GM18517 (cell line): ENCODE measurements around the gene XRN1.
"Not testable (repeated sequence)": the region's sequence is repeated elsewhere in the genome, so short reads cannot be mapped to it uniquely, and the experiment has no call there.

ENCODE experiments used
- ATAC-seq: cut with Tn5 transposase; IDR thresholded peaks from one replicate; pipeline ENCODE4 v1.9.1; 2021; ENCODE audit warnings: mild to moderate bottlenecking, moderate library complexity; ENCODE audit not compliant: unreplicated experiment

The XRN1 gene

DNA sequence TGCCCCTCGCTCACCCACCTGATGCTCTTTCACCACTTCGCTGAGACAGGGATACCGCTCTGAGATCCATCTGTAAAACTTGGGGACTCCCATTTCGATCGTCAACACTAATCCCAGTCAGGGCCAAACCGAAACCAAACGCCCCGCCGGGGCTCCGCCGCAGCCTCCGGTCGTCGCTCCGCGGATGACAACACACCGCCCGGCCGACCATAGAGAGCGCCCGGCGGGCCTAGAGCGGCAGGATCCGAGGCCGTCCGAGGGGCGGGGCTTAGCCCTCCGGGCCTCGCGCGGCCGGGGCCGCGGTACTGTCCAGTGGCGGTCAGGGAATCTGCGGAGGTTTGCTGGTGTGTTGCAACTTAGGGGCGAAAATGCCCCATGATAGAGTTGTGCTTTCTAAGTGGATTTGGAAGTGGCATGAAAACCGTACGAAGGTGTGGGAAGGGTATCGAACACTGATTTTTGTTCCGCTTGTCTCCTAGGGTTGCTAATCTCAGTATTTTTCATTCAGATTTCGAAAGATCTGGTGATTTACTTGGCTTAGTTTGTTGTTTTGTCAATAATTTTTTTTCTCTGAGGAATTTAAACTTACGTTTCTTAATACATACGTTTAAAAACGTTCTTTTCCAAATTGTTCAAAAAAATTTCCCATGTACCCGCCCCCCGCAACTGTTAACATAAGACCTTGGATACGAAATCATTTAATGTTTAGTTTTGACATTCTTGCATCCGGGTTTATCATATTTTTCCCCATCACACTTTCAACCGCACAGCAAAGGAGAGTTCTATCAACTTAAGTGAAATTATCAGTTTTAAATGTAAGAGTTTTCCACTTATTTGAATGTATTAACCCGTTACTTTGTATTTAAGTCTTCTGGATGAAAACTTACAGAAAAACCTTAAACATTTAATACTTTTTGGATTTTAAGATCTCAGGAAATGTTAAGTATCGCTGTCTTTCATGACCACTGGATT is at the start of gene XRN1:
Gene XRN1 (minus strand): TSS at position 186 of the 972 bp plus-strand sequence. CDS start 93 bp downstream, at position 93.
- ATAC-seq, result peak; percentile 52

DNA sequence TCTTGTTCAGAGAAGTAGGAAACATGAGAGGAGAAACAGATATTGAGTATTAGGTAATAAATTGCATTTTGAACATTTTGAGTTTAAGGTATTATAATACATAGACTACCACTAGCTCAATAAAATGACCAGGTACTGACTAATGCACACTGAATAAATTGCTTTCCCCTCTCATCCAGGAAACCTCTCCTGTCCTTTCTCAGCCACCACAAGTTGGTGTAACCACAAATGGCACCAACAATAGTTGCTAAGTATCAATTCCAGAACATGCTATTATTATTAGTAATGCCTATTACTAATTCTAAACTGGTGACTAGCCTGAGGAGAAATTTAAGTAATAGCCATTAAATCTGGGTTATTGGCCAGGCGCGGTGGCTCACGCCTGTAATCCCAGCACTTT is 47.3 kb upstream of the XRN1 start:
- ATAC-seq, result no peak

- no peak for ATAC-seq
Observed at GRCh38 chr3:142492184-142492583, 44.3 kb upstream of the XRN1 start.

DNA sequence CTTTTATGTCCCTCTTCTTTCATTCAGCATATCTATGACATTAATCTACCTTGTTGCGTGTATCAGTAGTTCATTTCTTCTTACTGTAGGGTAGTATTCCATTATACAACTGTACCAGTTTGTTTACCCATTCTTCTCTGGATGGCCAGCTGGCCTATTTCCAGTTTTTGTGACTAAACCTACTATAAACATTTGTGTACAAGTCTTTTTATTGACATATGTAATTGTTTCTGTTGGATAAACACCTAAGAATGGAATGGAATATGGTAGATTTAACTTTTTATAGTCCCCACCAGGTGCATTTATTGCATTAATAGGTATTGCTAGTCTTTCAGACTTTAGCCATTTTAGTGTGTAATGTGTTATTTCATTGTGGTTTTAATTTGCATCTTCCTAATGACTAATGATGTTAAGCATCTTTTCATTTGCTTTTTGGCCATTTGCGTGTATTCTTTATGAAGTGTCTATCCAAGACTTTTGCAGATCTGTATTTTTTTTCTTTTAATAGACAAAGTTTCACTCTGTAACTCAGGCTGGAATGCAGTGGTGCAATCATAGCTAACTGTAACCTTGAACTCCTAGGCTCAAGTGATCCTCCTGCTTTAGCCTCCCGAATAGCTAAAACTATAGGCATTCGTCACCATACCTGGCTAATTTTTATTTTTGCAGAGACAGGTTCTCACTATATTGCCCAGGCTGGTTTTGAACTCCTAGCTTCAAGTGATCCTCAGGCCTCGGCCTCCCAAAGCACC is 41.9 kb upstream of the XRN1 start:
- ATAC-seq, result no peak

DNA sequence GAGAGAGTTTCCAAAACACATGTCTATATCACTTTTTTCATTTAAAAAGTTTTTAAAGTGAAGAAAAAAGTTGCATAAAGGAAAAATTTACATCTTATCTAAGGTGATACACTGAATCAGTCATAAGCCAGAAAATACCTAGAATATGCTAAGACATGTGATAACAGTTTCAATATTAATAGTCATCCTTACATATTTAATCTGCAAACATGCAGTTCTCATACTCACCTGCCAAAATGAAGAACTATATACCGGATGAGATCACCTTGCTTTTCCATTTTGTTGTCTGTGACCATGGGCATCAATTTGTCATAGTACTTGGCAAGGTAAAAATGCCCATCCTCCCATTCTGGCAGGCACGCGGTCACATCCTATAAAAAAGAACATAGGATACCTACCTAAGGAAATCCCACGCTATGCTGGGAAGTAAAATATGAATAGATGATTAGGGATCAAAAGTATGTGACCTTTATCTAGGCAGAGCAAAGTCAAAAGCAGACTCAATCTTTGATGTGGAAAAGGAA is 37.1 kb upstream of the XRN1 start:
- ATAC-seq, result no peak

GRCh38 chr3:142481196-142481595 is 33.4 kb upstream of the XRN1 start:
- ATAC-seq, result no peak

- no peak for ATAC-seq
Observed at GRCh38 chr3:142470826-142471225, 23.0 kb upstream of the XRN1 start.

- ATAC-seq, result no peak
Observed at GRCh38 chr3:142468456-142468855, 20.6 kb upstream of the XRN1 start.

GRCh38 chr3:142467768-142468167 is 19.9 kb upstream of the XRN1 start:
- no peak for ATAC-seq

DNA sequence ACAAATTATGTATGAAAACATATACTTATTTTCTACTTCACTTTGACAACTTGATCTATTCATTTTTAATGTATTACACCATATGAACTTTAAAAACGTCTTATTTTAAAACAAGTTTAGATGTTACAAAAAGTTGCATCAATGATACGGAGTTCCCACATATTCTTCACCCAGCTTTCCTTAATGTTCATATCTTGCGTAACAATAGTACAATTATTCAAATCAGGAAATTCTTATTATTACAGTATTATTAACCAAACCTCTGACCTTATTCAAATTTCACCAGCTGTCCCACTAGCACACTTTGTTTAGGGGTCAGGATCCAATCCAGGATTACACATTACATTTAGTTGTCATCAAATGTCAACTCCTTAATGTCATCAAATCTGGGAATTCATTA is 12.9 kb upstream of the XRN1 start:
- ATAC-seq, result no peak

DNA sequence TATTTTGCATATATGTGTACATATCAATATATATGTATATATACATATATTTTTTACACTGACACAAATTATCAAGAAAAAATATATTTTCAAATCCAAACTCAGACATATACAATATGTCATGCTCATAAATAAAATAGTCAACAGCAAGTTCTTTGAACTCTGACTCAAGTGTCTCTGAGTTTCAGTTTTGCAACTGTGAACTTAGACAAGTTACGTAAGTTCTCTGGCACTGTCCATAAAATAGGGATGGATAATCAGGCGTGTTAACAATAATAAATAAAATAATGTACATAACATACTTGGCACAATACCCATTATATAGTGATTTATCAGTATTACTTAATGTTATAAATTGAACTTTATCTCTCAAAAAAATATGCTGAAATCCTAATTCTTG is 12.1 kb upstream of the XRN1 start:
- ATAC-seq, result no peak

GRCh38 chr3:142459096-142459495 is 11.3 kb upstream of the XRN1 start:
- no peak for ATAC-seq

- no peak for ATAC-seq
Observed at GRCh38 chr3:142450881-142451280, 3.0 kb upstream of the XRN1 start.

DNA sequence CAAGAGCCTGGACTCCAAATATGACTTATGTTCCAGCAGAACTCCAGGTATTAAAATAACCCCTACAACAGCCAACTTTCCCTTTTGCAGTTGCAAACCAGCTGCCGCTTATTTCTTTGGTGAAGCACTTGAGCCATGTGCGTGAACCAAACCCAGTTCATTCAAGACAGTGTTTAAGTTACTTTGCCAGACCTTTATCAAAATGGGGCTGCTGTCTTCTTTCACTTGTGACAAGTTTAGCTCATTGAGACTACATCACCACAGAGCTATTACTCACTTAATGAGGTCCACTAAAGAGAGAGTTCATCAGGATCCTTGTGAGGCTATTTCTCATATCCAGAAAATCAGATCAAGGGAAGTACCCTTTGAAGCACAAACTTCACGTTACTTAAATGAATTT is 2.4 kb upstream of the XRN1 start:
- no peak for ATAC-seq

- ATAC-seq, result peak; percentile 23
Observed at GRCh38 chr3:142447301-142447851, 461 bp downstream of the XRN1 start.

GRCh38 chr3:142445816-142446254 is 2.0 kb downstream of the XRN1 start:
- peak; percentile 74 for ATAC-seq

DNA sequence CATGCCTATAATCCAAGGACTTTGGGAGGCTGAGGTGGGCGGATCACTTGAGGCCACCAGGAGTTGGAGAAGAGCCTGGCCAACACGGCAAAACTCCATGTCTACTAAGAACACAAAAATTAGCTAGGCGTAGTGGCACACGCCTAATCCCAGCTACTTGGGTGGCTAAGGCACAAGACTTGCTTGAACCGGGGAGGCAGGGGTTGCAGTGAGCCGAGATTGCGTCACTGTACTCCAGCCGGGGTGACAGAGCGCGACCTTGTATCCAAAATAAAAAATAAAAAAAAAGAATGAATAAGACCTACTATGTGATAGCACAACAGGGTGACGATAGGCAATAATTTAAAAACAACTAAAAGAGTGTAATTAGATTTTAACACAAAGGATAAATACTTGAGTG is 3.5 kb downstream of the XRN1 start:
- ATAC-seq, result no peak

DNA sequence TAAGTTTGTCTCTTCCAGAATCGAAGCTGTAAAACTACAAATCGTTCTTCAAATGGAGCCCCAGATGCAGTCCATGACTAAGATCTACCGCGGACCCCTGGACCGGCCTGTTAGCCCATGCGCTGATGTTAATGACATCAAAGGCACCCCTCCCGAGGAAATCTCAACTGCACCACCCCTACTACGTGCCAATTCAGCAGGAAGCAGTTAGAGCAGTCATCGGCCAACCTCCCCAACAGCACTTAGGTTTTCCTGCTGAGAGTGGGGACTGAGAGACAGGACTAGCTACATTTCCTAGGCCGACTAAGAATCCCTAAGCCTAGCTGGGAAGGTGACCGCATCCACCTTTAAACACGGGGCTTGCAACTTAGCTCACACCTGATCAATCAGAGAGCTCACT is 4.8 kb downstream of the XRN1 start:
- not testable (repeated sequence) for ATAC-seq

- not testable (repeated sequence) for ATAC-seq
Observed at GRCh38 chr3:142439499-142440220, 8.2 kb downstream of the XRN1 start.

DNA sequence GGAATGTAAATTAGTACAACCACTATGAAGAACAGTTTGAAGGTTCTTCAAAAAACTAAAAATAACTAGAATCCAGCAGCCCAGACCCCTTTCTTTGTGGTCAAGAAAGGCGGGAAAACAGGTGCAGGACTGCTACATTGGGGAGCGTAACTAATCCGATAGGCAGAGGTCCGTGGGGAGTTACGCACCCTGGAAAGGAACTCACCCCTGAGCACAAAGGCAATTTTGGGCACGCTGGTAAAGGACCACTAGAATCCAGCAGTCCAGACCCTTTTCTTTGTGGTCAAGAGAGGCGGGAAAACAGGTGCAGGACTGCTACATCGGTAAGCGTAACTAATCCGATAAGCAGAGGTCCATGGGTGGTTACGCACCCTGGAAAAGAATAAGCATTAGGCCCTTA is 9.7 kb downstream of the XRN1 start:
- not testable (repeated sequence) for ATAC-seq
